ENCODE data around the gene TENT5A.
"Not testable (repeated sequence)": the region's sequence is repeated elsewhere in the genome, so short reads cannot be mapped to it uniquely, and the experiment has no call there.

Gene TENT5A

GRCh38 chr6:81750681-81751387 is 1.6 kb downstream of the TENT5A start:
- DNase-seq (ENCODE audit: low read depth) = peak; percentile 9

DNA sequence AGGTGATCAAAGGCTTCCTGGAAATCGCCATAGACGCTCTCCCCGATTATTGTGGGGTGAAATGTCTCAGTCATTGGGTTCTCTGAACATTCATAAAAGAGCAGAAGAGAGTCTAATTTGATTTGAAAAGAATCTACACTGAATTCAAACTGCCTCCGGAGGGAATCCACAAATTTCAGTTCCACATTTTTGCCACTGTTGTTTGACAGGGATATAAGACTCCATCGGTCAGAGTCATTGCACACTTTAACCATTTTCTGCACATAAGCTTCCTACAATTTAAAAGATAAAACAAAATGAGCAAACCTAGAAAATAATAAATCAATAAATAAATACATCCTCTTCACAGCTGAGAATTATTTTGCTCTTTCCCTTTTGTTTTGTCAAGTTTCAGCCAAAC is 2.3 kb downstream of the TENT5A start:
- no peak for DNase-seq (ENCODE audit: low read depth)

DNA sequence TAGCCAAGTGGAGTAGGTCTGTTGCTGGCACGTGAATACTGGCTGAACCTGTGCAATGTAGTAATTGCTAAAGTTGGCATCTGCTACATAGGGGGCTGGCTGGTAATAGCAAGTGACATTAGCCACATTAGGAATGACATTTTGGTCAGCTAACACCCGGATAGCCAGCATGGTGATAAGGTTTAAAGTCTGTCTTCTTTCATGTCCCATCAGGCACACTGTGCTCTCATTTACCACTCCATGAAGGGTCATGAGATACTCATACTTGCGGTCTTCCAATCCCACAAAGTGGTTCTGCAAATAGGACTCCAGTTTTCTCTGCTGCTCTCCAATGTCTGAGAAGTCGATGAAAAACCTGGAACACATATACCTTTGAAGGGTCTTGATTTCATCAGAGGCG is 2.8 kb downstream of the TENT5A start:
- DNase-seq (ENCODE audit: low read depth) = no peak

- DNase-seq (ENCODE audit: low read depth) = no peak
Measured at GRCh38 chr6:81748994-81749393, 3.5 kb downstream of the TENT5A start.

- no peak for DNase-seq (ENCODE audit: low read depth)
Measured at GRCh38 chr6:81747327-81747726, 5.2 kb downstream of the TENT5A start.

DNA sequence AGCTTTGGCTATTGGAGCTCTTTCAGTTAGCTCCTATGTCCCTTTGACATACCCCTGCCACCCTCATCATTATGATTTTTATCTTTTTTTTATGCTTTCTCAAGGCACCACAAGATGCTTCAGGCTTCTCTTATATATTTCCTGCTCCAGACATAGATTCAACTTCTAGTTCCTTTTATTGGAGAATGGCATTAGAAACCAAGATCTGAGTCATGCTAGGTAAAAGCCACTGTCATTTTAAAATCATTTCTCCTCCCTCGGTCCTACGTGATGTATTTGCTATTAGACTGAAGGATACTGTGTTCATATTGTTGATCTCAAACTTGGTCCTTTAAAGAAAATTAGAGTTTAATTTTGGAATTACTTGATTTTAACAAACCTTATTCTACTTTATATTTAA is 8.3 kb downstream of the TENT5A start:
- DNase-seq (ENCODE audit: low read depth) = no peak

DNA sequence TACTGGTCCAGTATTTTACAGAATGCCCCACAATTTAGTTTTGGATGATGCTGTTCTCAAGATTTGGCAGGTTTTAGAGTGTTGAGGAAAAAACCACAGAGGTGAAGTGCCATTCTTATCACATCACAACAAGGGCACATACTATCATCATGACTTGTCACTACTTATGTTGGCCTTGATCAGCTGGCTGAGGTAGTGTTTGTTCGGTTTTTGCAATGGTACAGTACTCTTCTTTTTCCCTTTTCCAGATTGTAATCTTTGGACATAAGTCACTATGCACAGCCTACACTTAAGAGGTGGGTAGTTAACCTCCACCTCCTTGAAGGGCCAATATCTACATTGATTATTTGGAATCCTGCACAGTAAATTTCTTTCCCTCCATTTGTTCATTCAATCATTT is 8.8 kb downstream of the TENT5A start:
- DNase-seq (ENCODE audit: low read depth) = no peak

DNA sequence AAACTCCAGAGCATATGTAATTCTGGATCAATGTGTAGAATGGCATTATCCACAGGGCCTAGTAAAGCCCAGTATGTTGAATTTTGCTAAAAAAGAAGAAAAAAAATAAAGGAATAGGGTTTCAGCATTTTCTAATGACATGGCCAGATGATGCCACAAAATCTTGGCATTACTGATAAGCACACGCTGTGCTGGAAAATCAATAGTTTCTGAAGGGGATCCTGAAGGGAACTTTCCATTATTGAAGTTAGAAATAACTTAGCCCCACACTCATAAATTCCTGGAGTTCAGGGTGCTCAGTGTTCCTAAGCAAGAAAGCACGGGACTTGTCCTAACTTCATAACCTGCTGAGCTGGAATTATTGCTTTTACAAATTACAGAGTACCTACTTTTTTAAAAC is 10.8 kb downstream of the TENT5A start:
- no peak for DNase-seq (ENCODE audit: low read depth)

GRCh38 chr6:81740591-81740990 is 11.9 kb downstream of the TENT5A start:
- not testable (repeated sequence) for DNase-seq (ENCODE audit: low read depth)

DNA sequence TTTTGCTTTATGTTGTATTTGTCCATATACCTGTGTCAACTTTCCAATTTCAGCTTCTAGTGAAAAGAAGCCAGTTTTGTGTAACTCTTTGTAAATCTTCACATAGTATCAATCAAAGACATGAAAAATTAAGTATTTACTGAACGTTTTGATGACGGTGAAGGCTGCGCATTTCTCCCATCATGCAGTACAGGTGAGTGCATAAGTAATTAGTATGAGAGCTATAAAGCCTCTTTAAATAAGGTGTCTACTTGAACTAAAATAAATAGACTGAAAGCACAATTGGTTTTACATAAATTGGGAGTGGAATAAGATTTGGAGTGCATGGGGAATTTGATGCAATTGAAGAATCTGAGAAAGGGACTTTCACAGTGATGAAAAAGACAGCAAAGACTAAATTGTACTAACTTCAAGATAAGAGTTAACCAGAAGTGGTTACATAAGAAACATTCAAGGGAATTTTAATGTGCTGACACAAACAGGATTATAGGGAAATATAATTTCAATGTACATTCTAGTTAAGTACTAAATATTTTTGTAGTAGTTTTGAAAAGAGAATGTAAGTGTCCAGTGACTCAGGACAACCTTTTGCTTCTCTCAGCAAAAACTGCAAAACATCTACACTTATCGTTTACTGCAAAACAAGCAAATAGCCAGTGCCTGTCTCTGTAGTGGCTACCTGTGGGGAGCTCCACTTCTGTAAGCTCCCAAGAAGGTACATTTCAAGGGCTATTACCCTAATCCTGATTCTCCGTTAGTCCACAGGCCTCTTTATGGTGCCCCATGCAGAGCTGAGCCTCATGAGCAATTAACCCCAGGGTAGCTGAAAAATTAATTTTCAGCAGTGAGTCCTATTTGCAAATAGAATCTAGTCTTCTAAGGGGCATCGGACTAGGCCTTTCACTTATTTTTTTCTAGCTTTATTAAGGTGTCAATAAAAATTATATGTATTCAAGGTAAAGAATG is 13.0 kb downstream of the TENT5A start:
- DNase-seq (ENCODE audit: low read depth) = no peak

DNA sequence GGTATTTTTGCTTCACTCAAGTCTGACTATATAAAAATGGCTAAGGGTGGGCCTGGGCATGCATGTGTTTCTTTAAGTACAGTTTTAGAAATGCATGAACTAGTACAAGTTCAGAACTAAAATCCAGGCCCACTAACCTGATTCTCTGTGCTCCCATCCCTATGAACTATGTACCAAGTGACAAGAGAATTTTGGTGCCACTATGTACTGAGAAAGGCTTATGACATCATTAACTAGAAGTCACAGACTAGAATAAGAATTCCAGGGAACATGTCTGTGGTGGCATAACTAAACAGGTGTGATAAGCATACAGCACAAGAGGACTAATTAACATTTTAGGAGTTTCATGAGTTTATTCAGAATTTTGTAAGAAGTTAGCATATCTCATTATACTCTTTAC is 16.1 kb downstream of the TENT5A start:
- no peak for DNase-seq (ENCODE audit: low read depth)

- DNase-seq (ENCODE audit: low read depth) = peak; percentile 52
Measured at GRCh38 chr6:81735756-81736380, 16.6 kb downstream of the TENT5A start.

DNA sequence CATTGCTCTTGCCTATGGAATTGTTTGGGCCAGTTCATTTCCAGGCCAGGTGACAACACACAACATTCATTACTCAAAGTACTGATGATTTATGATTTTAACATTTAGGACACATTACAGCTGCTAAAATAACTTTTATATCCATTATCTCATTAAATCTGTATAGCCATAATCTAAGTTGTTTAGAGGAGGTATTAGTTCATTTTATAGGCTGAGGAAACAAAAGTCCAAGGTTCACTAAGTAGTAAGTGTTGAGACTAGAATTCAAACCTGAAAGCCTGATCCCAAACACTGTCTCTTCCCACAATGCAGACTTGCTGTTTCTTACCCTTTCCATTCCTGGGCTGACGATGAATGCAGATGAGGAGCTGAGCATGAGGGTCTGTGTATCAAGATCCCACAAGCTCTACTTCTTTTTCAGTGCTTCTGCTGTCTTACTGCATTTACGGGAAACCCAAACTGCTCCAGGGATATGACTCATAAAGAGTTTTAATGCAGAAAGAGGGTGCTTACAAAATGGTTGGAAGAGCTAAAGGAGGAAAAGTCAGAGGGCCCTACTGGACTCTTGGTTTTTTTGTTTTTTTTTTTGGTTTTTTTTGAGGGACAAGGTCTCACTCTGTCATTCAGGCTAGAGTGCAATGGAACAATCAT is 17.9 kb downstream of the TENT5A start:
- no peak for DNase-seq (ENCODE audit: low read depth)

DNA sequence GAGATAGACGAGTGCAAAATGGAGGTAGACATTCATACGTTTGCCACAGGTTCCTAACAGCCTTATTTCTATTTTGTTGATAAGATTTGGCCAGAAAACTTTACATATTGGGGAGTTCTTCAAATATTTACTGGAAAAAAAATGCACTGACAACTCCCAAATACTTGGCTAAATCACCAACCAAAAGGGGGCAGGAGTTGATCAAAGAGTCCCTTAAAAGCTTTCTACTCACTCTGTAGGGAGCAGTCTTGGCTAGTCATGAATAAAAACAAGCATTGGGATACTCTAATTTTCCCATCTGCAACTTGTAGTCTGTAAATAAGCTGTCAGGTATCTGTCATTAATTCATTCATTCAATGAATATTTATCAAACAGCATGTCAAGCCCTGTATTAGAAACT is 18.4 kb downstream of the TENT5A start:
- DNase-seq (ENCODE audit: low read depth) = no peak

DNA sequence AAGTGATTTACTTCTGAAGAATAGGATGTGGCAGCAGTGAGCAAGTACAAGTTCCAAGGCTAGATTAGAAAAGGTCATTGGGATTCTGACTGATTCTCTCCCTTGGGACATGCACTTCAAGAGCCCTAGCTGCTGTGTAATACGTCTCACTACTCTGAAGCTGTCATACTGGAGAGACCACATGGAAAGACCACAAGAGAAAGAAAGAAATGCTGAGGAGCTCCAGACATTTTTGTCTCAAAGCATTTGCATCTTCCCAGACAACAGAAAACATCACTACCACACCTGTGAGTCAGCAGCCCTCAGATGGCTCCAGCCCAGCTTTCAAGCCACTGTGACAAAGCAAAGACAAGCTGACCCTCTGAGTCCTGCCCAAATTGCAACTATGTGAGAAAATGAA is 20.7 kb downstream of the TENT5A start:
- no peak for DNase-seq (ENCODE audit: low read depth)

DNA sequence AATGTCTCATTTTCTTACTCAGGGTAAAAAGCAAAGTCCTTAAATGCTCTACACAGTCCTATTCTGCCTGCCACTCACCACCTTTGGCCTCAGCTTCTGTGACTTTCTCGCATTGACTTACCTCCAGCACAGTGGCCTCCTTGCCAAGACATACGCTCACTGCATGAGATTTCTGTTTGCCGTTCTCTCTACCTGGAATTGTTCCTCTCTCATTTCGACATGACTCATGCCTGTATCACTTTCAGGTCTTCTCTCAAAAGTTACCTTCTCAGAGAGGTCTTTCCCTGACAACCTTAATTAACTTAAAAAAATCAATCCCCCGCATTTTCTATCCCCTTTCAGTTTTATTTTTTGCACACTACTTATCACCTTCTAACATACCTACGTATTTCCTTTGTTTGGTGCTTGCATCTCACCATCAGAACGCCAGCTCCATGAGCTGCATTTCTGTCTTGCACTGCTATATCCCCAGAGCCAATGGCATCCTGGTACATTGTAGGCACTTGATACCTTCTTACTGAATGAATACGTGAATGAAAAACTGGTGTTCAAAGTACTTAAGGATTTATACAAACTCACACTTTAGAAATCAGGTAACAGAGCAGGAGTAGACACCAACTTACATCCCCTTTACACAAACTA is 24.5 kb downstream of the TENT5A start:
- DNase-seq (ENCODE audit: low read depth) = no peak

DNA sequence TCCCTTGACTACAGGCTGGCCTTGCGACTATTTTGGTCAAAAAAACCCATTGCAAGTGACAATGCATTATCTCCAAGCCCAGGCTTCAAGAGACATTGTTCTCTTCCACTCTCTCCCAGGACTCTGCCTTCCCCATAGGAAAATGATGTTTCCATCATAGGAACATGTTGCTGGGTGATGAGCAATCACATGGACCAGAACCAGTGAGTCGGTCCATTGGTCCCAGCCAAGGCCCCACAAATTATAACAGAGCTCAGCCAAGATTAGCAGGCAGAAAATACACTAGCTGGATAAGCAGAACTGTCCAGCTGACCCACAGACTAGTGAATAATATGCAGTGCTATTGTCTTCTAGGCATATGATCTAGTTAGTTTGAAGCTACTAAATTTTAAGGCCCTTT is 27.4 kb downstream of the TENT5A start:
- DNase-seq (ENCODE audit: low read depth) = no peak

GRCh38 chr6:81722506-81723223 is 29.8 kb downstream of the TENT5A start:
- DNase-seq (ENCODE audit: low read depth) = no peak

GRCh38 chr6:81720427-81720826 is 32.1 kb downstream of the TENT5A start:
- DNase-seq (ENCODE audit: low read depth) = no peak

DNA sequence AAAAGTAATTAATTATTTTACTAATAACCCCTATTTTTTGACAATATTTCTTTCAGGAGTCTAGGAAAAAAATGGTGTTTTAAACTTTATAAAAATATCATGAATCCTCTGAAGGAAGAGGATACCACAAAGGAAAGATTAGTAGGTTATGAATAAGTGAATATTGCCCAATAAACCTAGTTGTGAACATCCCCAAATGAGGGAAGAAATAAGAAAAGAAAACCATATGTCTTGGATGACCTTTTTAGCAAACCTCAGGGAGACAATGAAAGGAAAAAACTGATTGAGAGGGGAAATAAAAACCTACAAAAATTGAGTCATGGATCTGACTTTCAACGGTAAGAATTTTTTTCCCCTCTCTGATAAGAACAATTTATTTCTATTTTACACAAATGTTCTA is 34.4 kb downstream of the TENT5A start:
- no peak for DNase-seq (ENCODE audit: low read depth)

DNA sequence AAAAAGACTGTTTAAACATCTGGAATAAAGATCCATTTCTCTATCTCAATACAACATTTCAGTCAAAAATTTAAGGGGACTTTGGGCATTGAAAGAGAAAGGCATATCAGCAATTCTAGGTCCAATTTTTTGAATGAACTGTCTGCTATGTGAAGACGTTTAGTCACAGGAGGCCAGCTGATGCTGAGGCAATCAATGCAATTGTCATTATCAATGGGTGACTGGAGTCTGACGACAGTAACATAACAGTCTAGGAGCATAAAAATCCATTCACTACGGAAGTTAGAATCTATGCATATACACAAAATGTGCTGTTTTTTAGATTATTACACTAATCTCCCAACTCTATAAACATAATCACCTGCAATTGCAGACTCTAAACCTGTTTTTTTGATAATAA is 37.8 kb downstream of the TENT5A start:
- DNase-seq (ENCODE audit: low read depth) = no peak

Measured in HS-5 (cell line).